Peyer's patch (tissue), 4 donors: ENCODE data around the gene SSH2. TPM values are rescaled to one million over a fixed set of nuclear protein-coding genes. Genes with fewer than 3 reads are reported as not detected.

Experiments
- DNase-seq, 3 donors: peaks; one replicate each; pipeline ENCODE4 v3.0.0-alpha.2; 2017 to 2019
- H3K27ac ChIP-seq, 4 donors: fragments of 200-600 bp; sonication (generic); one replicate each; pipeline ENCODE4 v1.5.1; 2016 to 2019
- H3K27me3 ChIP-seq, 2 donors: fragments of 200-600 bp; sonication (generic); one replicate each; pipeline ENCODE4 v1.5.1; 2019
- H3K36me3 ChIP-seq, 3 donors: fragments of 200-600 bp; sonication (generic); one replicate each; pipeline ENCODE4 v1.5.1; 2016 to 2019
- H3K4me1 ChIP-seq, 4 donors: fragments of 200-600 bp; sonication (generic); one replicate each; pipeline ENCODE4 v1.5.1; 2016 to 2019
- H3K4me3 ChIP-seq, 4 donors: fragments of 200-600 bp; sonication (generic); 1 replicate in 3 of 4; 2 replicates in 1 of 4; pipeline ENCODE4 v1.5.1; 2016 to 2019; ENCODE audit warnings: mild to moderate bottlenecking in 1 of 4
- H3K9me3 ChIP-seq, 4 donors: fragments of 200-600 bp; sonication (generic); one replicate each; pipeline ENCODE4 v1.5.1; 2016 to 2019; ENCODE audit warnings: mild to moderate bottlenecking in 1 of 4
- CTCF ChIP-seq, 6 experiments: fragments of 450-650 bp in 4 of 6; fragments of 200-600 bp in 2 of 6; sonication (generic) in 1 of 6; IDR thresholded peaks; one replicate each; pipeline ENCODE4 v1.5.1; 2017 to 2019; ENCODE audit warnings: antibody characterized with exemption in 6 of 6, mild to moderate bottlenecking in 3 of 6, moderate library complexity in 1 of 6
- POLR2A ChIP-seq, 2 donors: fragments of 450-650 bp; IDR thresholded peaks; one replicate each; pipeline ENCODE4 v1.5.1; 2017; ENCODE audit warnings: antibody characterized with exemption in 2 of 2, mild to moderate bottlenecking in 2 of 2, moderate library complexity in 2 of 2
- total RNA-seq, 4 donors: library from RNA; depleted of rRNA; stranded (reverse); fragments of >200 nt; gene quantifications; one replicate each; pipeline ENCODE4 v1.1.0, GENCODE V29; 2016

SSH2 gene
- total RNA-seq, 4 donors from 2014 or later = 45.4 to 139 (median 58.2) TPM

- no peaks in the 10 kb centered on the region for H3K9me3 ChIP-seq
- TF ChIP-seq POLR2A (IDR thresholded peaks at IDR 0.05) = no peak
- no peak for TF ChIP-seq CTCF (IDR thresholded peaks at IDR 0.05)
- no peak for DNase-seq
- no peak overlapping the region for H3K27ac ChIP-seq
- H3K4me3 ChIP-seq = no peak overlapping the region
- peaks cover 0 to 15% (median 3%) of the 10 kb centered on the region in 4 donors for H3K4me1 ChIP-seq
- H3K27me3 ChIP-seq = no peaks in the 10 kb centered on the region
- peaks cover 0 to 6% (median 0%) of the 10 kb centered on the region in 3 donors for H3K36me3 ChIP-seq
These were observed 5.2 kb downstream of the SSH2 start for GRCh38 chr17:29924786-29925185.

DNA sequence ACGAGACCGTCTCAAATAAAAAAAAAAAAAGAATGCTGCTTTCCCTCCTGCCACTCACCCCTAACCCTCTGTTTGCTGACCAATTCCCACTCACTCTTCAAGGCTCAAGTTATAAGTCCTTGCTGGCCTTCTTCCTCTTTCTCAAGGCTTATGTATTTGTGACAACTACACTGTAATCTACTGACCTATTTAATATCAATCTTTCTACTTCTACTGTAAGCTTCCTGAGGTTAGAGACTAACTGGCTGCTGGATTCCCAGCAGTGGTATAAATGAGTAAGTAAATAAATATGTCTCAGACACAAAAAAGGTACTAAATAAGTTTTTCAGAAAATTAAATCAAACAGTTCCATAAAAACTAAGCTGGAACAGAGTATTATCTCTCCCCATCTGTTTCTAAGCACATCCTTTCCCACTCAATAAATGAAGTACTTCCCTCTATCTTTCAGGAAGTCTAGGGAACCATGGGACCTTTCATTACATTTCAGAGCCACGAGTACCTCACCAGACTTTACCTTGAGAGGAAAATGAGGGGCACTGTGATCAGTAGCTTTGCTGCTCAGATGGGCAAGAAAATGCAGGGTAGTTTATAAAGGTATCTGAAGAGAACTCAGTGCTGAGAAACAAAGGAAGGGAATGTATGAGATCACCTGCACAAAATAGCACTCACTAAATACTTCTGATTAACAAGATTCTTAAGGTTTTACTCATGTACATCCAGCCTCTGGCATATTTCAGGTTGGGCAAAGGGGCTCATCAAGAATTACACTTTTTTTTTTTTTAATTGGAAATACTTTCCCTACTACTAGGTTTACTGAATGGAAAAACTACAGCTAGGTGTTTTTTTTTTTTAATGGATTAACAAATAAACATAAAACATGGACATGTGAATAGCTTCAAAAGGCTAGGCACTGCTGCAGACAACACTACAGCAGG is 10.8 kb downstream of the SSH2 start:
- Histone ChIP-seq H3K36me3 (no peaks in the 10 kb centered on the region), H3K4me3 (no peak overlapping the region), H3K27ac (no peak overlapping the region), H3K4me1 (no peaks in the 10 kb centered on the region), H3K9me3 (no peaks in the 10 kb centered on the region), H3K27me3 (no peaks in the 10 kb centered on the region)
- no peak for TF ChIP-seq CTCF (IDR thresholded peaks at IDR 0.05)
- TF ChIP-seq POLR2A (IDR thresholded peaks at IDR 0.05) = no peak
- no peak for DNase-seq

DNA sequence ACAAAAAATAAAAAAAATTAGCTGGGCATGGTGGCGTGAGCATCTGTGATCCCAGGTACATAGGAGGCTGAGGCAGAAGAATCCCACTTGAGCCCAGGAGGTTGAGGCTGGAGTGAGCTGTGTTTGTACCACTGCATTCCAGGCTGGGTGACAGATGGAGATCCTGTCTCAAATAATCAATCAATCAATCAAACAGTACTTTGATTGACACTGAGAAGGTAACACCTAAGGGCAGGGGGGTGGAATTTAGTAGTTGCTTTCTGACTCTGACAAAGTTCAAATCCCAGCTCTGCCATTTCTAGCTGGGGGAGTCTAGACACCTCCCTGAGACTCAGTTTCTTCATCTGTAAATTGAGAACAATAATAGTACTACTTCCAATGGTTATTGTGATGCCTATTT is 12.0 kb downstream of the SSH2 start:
- no peak overlapping the region for H3K27ac ChIP-seq
- no peak overlapping the region for H3K4me3 ChIP-seq
- H3K36me3 ChIP-seq = no peaks in the 10 kb centered on the region
- H3K27me3 ChIP-seq = no peaks in the 10 kb centered on the region
- no peak for TF ChIP-seq POLR2A (IDR thresholded peaks at IDR 0.05)
- TF ChIP-seq CTCF (IDR thresholded peaks at IDR 0.05) = no peak
- no peak for DNase-seq
- no peaks in the 10 kb centered on the region for H3K4me1 ChIP-seq
- H3K9me3 ChIP-seq = no peaks in the 10 kb centered on the region

DNA sequence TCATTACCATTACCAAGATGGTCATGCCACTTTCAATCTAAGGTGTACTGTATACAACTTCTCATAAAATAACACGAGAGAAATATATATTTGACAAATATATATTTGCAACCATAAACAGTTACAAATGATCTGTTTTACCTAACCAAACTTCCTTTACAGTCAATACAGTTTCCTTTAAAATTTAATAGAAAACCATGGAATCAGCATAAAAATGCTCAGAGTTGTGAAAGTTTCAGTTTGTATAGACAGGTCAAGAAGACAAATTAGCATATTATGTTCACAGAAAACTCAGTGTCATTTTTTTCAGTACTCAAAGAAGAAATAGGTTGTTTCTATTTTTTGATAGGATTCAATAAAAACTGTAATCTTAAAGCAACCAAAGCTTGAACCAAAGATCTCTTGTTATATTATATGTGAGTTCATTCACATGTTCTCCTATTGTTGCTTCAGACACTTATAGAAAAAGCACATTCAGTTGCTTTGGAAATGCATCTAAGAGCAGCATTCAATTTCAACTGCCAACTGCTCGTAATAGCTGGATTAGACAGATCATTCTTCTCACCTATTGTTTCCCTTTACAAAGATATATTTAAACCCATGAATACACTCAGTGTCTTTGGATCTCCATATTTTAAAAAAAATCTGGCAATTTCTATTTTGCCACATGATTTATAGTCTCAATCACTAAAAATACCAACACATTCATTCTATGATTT is 15.1 kb downstream of the SSH2 start:
- Histone ChIP-seq H3K9me3 (no peaks in the 10 kb centered on the region), H3K27me3 (no peaks in the 10 kb centered on the region)
- no peak for DNase-seq

More for the DNA sequence above, 15.1 kb downstream of the SSH2 start:
- no peak overlapping the region for H3K27ac ChIP-seq
- H3K4me3 ChIP-seq = no peak overlapping the region
- no peaks in the 10 kb centered on the region for H3K4me1 ChIP-seq
- no peak for TF ChIP-seq CTCF (IDR thresholded peaks at IDR 0.05)
- TF ChIP-seq POLR2A (IDR thresholded peaks at IDR 0.05) = no peak
- no peaks in the 10 kb centered on the region for H3K36me3 ChIP-seq
